NCI-H748 (cell line): ENCODE results near the gene ACOT4.
A peak's percentile ranks its signal among the peaks of the same experiment; 100 is the strongest.
"Not testable (repeated sequence)": the region's sequence is repeated elsewhere in the genome, so short reads cannot be mapped to it uniquely, and the experiment has no call there.

Source experiments
- DNase-seq: peaks from one replicate; lab custom pipeline; 2025; ENCODE audit not compliant: unreplicated experiment; lab: John Stamatoyannopoulos, UW

ACOT4 gene

DNA sequence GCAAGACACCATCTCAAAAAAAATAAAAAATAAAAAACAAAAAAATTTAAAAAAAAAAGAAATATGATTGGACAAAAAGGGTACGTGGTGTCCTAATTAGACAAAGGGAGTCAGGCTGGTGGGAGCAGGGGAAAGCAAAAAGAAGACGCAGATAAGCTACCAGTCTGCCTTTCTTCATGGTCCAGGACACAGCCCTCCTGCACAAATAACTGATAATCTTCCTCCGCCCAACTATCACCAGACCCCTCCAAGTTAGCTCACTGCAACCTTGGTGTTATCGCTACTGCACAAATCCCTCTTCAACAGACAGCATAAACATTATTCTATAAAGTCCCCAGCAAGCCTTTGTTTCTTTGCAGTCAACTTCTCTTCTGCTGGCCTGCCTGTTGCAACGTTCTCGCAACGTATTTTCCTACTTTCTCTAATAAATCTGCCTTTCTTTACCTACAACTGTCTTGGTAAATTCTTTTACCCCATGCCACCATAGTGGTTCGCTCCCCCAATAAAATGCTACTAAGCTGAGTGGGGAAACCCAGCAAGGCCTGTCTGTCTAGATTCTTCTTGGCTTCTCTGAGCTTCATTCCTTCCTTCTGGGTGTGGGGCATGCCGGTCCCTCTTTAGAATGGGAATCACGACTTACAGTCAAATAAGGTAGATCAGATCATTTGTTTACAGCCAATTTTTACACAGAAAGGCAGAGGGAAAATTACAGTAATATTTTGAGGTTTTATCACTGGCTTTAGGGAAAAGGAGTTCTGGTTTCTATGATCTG is 38.5 kb downstream of the ACOT4 start:
- no peak for DNase-seq

DNA sequence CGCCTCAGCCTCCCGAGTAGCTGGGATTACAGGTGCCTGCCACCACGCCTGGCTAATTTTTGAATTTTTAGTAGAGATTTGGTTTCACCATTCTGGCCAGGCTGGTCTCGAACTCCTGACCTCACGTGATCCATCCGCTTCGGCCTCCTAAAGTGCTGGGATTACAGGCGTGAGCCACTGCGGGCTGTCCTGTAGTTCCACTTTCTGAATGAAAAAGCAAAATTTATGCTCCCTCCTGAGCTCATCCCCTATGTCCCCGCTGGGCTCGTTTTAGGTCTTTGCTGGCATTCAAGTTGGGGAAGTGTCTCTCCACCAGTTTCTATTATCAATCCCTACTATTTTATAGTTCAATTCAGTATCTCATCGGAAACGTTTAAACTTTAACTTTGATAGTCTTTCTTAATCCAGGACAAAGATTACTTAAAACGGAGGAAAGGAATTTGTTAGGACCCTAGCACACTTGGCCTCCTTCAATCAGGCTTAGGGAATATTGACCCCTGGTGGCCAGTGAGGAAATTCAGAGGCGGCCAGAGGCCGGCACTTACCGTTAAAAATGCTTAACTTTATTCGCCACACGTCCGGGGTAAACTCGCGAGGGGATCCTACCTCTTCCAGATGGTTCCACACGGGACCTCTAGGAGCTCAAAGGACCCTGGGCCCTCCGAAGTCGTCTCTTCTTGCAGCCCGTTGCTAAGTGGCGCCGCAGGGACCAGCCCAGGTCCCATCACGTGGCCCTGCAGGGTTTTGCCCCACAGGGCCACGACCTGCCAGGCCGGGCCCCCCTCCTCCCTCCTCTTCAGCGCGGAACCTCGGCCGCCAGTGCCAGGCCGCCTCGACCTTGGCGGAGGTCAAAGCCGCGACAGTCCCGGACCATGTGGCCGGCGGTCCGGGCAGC is 41.7 kb downstream of the ACOT4 start:
- DNase-seq, result peak; percentile 58

DNA sequence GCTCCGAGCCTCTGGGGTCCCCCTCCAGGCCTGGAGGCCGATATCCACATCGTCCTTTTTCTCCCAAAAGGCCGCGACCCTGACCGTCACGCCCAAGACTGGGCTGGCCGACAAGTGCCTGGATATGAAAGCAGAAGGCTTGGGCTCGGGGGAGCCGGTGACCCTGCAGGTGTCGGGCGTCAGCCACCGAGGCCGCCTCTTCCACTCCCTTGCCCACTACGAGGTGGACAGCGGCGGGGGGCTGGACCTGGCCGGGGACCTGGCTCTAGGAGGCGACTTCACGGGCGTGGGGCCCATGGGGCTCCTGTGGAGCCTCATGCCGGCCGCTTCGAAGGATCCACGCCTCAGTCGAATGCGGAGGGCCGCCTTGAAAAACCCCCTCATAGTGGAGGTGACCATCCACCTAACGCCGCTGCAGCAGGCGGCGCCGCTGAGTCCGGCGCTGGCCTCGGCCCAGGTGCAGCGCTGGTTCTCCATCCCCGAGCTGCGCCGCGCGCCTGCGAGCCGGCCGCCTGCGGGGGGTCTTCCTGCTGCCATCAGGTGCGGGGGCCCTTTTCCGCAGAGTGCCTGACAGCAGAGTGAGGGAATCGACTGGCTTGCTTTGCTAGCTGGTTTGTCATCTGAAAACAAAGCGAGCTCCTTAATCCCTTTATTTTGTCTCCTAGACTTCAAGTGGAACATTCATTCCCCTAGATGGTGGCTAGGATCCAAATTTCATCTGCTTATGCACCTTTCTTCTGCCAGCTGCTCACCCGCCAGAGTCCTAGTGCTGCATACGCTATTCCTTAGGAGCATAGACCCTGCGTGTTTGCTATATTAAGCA is 42.5 kb downstream of the ACOT4 start:
- peak; percentile 76 for DNase-seq

DNA sequence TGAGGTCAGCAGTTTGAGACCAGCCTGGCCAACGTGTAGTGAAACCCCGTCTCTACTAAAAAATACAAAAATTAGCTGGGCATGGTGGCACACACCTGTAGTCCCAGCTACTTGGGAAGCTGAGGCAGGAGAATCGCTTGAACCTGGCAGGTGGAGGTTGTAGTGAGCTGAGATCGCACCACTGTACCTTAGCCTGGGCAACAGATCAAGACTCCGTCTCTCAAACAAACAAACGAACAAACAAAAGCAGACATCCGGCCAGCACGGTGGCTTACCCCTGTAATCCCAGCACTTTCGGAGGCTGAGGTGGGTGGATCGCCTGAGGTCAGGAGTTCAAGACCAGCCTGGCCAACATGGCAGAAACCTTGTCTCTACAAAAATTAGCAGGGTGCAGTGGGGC is 44.7 kb downstream of the ACOT4 start:
- DNase-seq, result not testable (repeated sequence)

DNA sequence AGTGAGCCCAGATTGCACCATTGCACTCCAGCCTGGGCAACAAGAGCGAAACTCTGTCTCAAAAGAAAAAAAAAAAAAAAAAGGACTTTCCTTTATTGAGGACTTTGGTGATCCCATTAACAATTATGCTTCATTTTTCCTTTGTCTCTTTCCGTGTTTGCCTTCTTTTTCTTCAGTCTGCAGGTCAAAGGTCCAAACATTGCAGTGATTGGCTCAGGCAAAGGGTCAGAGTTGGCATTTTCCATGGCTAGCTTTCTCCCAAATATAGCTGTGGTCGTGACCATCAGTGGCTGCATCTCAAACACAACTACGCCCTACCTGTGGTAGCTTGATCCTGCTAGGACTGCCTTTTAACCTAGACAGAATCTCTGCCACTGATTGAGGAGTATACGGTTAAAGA is 46.2 kb downstream of the ACOT4 start:
- DNase-seq, result no peak

DNA sequence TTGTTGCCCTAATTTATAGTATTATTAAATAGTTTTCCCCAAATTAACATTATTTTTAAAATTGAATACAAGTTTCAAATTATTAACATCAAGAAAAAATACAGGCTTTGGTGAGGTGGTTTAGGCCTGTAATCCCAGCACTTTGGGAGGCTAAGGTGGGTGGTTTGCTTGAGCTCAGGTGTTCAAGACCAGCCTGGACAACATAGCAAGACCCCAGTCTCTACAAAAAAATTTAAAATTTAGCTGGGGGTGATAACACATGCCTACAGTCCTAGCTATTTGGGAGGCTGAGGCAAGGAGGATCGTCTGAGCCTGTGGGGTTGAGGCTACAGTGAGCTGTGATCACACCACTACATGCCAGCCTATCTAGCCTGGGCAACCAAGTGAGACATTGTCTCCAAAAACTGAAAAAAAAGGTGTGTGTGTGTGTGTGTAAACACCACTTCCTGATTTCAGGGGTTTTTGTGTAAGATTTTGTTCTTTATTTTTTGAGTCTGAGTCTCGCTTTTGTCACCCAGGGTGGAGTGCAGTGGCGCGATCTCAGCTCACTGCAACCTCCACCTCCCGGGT is 49.2 kb downstream of the ACOT4 start:
- DNase-seq, result no peak

DNA sequence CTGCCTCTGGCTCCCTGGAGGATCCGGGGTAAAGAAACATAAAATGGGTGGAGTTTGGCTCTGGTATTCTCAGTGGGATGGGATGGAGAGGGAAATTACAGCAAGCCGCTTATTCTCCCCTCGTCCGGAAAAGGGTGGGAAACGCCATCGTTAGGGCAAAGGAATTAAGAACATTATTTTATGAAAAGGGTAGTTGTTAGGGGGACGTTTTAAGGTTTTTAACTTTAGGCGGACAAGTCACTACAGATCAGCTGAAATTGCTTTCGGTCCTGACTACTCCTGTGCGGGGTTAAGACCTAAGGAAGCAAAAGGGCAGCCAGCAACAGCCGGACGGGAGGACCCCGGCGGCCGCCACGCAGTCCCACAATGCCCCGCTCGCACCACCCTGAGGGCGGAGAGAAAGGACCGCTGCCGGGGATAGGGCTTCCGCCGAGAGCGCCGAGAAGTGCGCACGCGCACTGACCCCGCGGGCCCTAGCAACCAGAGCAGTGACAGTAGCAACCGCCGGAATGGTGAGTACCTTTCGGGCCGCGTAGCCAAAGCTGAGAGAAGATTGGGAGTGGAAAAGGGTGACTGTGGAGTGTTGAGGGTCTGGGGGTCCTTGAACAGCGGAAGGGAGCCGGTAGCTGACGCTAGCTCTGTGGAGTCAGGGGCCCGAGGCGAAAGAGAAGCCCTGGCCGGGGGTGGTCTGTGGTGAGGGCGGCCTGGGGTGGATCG is 53.0 kb downstream of the ACOT4 start, which contains the start of gene DNAL1:
DNAL1 (plus strand) TSS at position 456 of the 717 bp plus-strand sequence; CDS start at position 510, 54 bp downstream.
- peak; percentile 95 for DNase-seq

DNA sequence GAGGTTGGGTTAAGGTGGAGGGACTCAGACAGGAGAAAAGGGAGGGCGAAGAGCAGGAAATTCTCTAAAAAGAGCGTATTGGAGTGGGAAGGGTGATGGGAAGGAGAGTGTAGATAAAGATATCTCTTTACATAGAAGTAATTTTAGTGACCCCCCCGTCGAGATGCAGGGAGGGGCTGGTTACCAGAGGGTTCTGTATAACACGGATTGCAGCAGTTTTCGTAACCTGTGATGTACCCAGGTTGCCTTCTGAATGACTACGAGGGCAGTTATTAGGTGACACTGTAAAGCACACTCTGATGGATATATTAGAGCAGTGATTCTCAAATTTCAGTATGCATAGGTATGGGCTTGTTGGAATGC is 53.6 kb downstream of the ACOT4 start:
- DNase-seq, result peak; percentile 31
